DMS 273 treated with DMSO at 0.1 percent for 48 hours (cell line): ENCODE measurements around the gene UNC119.
A peak's percentile ranks its signal among the peaks of the same experiment; 100 is the strongest.
"Not testable (repeated sequence)": the region's sequence is repeated elsewhere in the genome, so short reads cannot be mapped to it uniquely, and the experiment has no call there.

Experiments used
- DNase-seq: peaks from one replicate; lab custom pipeline; 2025; lab: John Stamatoyannopoulos, UW

UNC119 gene

GRCh38 chr17:28552176-28552999, at the start of gene UNC119:
Gene UNC119, minus strand, starts transcription at chr17:28552624. Its CDS starts 67 bp downstream, at chr17:28552557.
- no peak for DNase-seq

- peak; percentile 57 for DNase-seq
These were observed 47.1 kb upstream of the UNC119 start for GRCh38 chr17:28599311-28600184.

GRCh38 chr17:28598799-28599310, 46.4 kb upstream of the UNC119 start, which contains the start of gene SPAG5:
Gene SPAG5, minus strand, starts transcription at chr17:28599025. Its CDS starts 79 bp downstream, at chr17:28598946.
- peak; percentile 83 for DNase-seq

GRCh38 chr17:28598389-28598788, 46.0 kb upstream of the UNC119 start:
- no peak for DNase-seq

GRCh38 chr17:28597606-28598383, 45.4 kb upstream of the UNC119 start:
- no peak for DNase-seq

GRCh38 chr17:28592260-28592659, 39.8 kb upstream of the UNC119 start:
- no peak for DNase-seq

GRCh38 chr17:28585851-28586250, 33.4 kb upstream of the UNC119 start:
- no peak for DNase-seq

GRCh38 chr17:28584434-28584833, 32.0 kb upstream of the UNC119 start:
- no peak for DNase-seq

GRCh38 chr17:28582513-28582912, 30.1 kb upstream of the UNC119 start:
- no peak for DNase-seq

GRCh38 chr17:28580959-28581358, 28.5 kb upstream of the UNC119 start:
- DNase-seq: no peak

GRCh38 chr17:28579526-28579925, 27.1 kb upstream of the UNC119 start:
- no peak for DNase-seq

GRCh38 chr17:28578246-28579195, 26.1 kb upstream of the UNC119 start:
- no peak for DNase-seq

- DNase-seq: no peak
These were observed 25.0 kb upstream of the UNC119 start for GRCh38 chr17:28577466-28577824.

- DNase-seq: peak; percentile 79
These were observed 24.5 kb upstream of the UNC119 start, which contains the start of gene ALDOC for GRCh38 chr17:28576758-28577465. Gene ALDOC, minus strand, starts transcription at chr17:28576895. Its CDS starts 1,363 bp downstream, at chr17:28575532.

- not testable (repeated sequence) for DNase-seq
These were observed 23.6 kb upstream of the UNC119 start for GRCh38 chr17:28576016-28576415.

- DNase-seq: no peak
These were observed 22.8 kb upstream of the UNC119 start for GRCh38 chr17:28575126-28575795.

GRCh38 chr17:28574526-28574925, 22.1 kb upstream of the UNC119 start:
- no peak for DNase-seq

GRCh38 chr17:28573966-28574480, 21.6 kb upstream of the UNC119 start:
- DNase-seq: no peak

GRCh38 chr17:28573521-28573920, 21.1 kb upstream of the UNC119 start:
- DNase-seq: no peak
